ENCODE measurements around the gene FAM163A.
A peak's percentile ranks its signal among the peaks of the same experiment; 100 is the strongest.
"Not testable (repeated sequence)": the region's sequence is repeated elsewhere in the genome, so short reads cannot be mapped to it uniquely, and the experiment has no call there.

FAM163A gene

DNA sequence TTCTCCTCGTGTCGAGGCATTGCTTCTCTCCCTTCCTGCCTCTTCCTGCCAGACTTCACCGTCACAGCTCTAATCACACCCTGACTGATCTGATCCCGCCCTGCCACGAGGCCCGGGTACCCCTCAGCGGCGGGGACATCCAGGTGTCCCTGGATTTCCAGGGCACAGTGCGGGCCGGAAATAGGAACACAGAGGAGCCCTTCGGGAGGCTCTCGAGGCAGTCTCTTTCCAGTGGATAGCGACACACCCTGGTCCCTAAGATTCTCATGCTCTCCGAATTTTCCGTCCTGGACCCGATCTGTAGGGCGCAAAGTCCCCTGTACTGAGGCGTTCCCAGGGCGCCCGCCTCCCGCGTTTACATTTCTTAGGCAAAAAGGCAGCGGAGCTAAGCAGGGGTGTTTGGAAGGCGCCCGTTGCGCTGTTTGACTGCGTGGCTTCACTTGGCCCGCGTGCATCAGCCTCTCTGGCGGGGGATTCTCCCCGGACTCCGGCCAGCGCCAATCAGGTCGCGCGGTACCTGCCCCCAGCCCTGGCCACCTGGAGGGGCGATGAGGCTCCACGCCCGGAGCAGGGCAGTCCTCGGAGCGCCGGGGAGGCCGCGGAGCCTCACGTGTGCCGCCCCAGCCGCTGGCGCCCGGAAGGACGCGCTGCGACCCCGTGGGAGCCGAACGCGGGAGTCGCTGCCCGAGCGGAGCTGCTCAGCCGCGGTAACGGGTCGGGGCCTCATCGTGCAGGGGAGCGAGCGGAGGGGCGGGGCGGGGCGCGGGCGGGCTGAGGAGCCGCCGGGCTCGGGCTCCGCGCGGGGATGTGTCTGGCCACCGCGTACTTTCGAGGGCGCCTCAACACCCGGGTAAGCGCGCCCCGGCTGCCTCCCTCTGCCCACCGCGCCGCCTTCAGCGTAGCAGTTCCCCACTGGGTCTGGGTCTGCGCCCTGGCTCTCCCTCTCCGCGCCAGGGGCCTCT, at the start of gene FAM163A:
Gene FAM163A, plus strand, starts transcription at position 575 of the 962 bp plus-strand sequence. CDS start 69,807 bp downstream, outside the sequence.
- no peak for DNase-seq

DNA sequence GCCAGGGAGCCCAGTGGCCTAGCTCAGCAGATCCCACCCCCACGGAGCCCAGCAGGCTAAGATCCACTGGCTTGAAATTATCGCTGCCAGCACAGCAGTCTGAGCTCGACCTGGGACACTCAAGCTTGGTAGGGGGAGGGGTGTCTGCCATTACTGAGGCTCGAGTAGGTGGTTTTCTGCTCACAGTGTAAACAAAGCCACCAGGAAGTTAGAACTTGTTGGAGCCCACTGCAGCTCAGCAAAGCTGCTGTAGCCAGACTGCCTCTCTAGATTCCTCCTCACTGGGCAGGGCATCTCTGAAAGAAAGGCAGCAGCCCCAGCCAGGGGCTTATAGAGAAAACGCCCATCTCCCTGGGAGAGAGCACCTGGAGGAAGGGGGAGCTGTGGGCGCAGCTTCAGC, 48.6 kb upstream of the FAM163A start:
- not testable (repeated sequence) for DNase-seq

DNA sequence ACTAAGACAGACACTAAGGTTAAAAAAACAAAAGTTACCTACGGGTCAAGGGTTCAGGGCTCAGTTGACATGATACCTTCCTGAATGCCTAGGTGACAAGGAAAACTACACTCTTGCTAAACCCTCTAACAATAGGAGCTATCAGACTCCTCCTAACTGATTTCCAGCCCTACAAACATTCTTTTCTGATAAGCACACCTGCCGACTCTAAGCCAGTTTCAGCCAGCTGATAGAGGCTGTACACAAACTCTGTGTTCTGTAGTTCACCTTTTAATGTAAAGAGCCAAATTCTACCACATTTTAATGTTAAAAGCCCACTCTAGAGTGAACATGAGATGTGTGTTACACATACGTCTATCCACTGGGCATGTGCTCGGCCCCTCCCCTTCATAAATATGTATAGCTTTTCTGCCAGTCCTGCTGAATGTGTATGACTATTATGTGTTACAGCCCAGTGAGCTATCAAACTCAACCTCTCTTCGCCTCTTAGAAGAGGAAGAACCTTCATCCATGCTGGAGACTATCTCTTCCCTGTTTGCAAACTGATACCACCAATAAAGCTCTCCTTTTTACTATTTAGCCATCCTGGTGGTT, 40.0 kb upstream of the FAM163A start:
- no peak for DNase-seq

DNA sequence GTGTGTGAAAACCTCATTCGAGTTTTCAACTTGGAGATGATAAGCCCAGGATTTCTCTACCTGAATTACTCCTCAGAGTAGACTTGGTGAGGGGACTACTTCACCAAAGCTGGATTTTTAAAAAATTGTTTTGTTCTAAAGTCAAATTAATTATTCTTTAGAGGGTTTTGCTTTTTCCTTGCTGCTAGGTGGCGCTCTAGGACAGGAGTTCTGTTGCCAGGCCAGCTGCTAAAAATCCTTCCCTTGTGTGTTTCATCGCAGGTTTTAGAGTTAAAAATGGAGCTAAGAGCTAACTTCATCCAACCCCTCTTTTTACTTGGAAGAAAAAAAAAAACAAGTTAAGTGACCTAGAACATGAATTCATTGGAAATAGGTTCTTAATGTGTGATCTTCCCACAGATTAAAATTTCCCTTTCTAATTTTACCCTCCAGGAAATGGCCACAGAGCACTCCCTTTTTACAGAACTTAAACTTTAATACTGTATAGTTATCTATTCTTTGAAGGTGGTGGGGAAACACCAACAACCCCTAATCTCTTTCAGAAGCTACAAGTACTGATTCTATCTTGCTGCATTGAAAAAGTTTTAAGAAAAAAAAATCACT, 36.7 kb upstream of the FAM163A start:
- DNase-seq, result peak; percentile 62

DNA sequence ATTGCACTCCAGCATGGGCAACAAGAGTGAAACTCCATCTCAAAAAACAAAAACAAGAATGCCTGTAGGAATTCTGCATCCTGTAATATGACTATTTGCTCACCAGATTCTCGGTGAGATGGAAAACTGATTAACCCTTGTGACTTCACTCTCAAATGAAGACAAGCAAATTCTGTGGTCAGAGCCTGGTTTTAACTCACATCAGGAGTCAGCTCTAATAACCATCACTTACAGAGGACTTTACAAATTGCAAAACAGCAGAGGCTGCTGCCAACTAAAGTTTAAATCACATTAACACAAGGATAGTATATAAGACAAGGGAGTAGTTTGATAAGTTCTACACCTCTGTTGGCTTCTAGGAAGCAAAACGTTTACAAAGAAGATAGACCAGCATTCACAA, 35.7 kb upstream of the FAM163A start:
- DNase-seq, result no peak

DNA sequence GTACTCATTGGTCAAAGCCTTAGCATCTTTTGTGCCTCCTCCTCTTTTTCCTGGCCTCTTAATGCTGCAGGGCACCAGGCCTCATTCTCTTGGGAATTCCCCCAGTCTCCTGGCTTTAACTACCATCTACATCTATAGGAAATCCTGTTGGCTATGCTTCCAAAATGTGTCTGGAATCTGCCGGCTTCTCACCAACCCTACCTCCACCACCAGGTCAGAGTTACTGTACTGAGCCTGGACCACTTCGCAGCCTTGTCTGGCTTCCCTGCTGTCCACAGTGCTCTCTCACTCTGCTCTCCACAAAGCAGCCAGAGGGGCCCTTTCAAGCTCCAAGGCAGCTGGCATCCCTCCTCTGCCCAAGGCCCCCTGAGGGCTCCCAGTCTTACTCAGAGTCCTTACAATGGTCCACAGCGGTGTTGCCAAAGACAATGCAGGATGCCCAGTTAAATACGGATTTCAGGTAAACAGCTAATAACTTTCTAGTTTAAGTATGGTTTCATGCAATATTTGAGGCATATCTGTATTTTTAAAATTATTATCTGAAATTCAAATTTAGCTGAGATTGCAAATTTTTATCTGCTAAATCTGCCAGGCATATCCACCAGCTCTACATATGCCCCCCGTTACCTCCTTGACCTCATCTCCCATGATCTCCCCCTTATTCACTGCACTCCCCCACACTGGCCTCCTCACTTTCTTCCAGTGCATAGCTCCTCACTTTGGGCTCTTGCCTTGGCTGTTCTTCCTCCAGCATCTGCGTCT, 34.5 kb upstream of the FAM163A start:
- DNase-seq, result no peak

DNA sequence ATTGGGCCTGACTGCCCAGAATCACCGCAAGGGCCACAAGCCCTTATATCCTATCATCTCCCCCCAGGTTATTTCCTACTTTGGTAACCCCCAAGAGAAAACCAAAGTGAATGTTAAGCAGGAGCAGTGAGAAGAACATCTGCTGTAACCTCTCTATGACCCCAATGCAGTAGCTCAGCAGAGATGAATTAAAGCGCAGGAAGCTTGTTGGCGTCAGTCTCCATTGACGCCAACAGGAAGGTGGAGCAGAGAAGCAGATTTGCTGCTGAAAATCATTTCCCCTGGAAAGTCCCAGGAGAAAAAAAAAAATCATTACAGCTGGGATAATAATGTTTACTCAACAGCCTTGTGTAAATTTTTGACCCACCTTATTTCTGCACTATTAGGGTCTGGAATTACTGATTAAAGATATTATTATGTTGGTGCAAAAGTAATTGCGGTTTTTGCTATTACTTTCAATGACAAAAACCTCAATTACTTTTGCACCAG, 33.2 kb upstream of the FAM163A start:
- DNase-seq, result peak; percentile 11

DNA sequence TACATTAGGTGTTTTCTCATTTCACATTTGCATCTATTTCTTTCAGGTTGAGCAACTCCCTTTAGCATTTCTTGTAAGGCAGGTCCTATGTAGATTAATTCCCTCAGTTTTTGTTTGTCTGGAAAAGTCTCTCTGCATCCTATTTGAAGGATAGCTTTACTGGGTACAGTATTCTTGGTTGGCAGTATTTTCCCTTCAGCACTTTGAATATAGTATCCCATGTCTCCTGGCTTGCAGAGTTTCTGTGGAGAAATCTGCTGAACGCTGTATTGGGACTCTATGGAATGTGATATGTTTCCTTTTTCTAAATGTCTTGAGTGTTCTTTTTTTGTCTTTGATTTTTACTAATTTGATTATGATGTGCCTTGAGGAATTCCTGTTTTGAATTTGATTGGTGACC, 28.9 kb upstream of the FAM163A start:
- DNase-seq, result no peak

DNA sequence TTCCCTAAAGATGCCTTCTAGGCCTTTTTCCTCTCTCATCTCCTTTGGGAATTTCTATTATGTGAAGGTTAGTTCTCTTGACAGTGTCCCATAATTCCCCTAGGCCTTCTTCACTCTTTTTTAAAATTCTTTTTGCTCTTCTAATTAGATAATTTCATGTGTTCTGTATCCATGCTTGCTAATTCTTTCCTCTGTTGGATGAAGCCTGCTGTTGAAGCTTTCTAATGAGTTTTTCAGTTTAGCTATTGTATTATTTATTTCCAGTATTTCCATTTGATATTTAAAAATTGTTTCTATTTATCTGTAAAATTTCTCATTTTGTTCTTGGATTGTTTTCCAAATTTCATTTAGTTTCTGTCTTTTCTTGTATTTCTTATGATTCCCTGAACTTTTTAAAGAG, 28.5 kb upstream of the FAM163A start:
- no peak for DNase-seq

DNA sequence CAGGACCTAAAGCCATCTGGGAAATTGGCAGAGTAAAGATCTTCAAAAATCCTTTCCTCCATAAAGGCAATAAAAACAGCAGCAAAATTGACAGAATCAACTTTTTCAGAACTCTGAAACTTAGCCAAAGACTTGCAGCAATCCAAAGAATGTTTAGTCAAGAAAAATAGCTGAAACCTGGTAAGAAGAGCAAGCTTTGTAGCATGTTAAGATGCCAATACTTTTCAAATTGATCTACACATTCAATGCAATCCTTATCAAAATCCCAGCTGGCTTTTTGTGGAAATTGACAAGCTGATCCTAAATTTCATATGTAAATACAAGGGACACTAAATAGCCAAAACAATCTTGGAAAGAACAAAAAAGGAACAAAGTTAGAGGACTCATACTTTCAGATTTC, 23.8 kb upstream of the FAM163A start:
- no peak for DNase-seq

DNA sequence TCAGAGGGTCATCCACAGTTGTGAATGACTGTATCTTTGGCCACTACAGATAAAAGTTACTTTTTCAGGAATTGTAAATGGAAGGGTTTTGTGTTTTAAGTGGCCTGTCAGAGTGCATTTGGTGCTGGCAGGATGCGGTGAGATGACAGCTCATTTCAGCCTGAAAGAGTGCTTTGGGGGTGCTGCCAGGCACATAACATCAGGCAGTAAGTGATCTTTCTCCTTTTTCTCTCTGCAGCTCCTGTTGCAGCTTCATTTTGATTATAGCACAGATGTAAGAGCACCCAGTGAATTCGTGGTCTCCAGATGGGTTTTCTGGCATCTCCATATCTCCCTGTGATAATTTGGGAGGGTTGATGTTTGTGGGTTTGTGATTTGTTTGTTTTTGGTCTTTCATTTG, 14.8 kb upstream of the FAM163A start:
- no peak for DNase-seq

DNA sequence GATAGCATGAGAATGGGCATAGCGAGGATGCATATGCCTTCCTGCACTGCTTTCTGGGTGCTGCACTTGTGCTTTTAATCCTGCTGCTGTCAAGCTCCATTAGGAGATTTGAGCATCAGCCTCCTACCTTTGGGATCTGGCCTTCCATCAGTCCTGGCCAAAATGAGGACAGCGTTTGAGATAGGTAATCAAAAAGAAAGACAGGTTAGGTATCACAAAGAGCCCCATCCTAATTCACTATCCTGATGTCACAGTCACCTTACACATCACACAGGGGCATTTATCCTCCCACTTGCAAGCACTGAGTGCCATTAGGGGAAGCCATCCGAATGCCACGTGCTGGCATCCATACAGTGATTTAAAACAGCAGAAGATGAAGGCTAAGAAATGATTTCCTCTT, 13.2 kb upstream of the FAM163A start:
- no peak for DNase-seq

DNA sequence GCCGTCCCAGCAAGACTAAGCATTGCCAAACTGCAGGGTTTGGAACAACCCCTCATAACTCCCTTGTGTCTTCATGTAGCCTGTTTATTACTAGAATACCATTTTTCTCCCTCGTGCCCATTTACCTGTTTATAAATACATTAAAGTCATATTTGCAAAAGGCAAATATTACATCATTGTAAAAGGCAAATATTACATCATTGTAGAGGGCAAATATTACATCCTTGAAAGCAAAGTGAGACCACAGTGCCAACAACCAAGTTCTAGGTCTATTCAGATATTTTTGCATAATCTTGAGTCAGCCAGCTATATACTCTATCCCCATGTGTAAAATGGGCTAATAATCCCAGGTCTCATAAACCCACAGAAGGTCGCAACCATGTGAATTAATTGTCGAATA, 11.4 kb upstream of the FAM163A start:
- DNase-seq, result no peak

DNA sequence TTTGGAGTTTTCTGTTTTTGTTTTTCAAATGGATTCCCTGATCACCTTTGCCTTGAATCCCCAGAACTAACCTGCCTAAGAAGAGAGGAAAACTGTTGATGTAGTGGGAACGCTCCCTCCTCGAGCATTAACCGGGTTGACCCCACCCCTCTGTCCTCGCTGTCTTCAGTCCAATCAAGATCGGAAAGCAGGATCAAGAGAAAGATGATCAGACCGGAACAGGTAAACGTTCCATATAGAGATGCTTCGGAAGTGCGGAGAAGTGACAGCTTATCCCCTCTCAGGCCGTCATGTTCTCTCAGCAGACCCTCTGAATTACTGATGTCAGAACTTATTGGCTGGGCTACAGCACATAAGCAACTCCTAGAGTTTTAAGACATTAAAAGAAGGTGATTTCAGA, 800 bp upstream of the FAM163A start:
- no peak for DNase-seq

DNA sequence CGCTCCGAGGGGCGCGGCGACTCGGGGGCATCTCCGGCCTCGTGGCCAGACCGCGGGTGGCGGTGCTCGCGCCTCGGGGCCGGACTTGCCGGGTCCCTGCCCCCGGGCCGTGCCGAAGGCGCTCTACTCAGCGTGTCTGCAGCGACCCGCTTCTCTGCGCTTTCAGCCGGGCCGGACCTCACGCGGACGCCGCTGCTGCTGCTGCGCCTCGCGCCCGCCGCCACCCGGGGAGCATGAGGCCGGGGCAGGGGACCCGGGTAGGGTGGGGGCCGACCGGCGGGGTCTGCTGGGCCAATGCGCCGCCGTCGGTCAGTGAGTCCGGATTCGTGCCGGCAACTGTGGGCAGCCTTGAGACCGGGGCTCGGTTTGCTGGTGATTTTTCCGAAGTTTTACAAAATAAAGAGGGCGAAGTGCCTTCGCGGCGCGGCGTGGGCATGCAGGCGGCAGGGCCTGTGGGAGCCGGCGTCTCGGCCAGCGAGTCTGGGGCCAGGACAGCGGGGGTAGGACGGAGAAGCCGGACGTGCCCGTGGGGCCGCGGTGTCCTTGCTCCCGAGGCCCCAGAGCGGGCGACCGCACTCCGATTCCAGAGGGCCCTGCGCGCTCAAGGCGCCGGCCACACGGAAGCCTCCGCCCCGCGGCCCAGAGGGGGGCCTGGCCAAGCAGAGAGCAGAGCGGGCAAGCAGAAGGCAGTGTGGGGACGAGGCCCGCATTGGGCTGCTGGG, 749 bp downstream of the FAM163A start:
- DNase-seq, result no peak

DNA sequence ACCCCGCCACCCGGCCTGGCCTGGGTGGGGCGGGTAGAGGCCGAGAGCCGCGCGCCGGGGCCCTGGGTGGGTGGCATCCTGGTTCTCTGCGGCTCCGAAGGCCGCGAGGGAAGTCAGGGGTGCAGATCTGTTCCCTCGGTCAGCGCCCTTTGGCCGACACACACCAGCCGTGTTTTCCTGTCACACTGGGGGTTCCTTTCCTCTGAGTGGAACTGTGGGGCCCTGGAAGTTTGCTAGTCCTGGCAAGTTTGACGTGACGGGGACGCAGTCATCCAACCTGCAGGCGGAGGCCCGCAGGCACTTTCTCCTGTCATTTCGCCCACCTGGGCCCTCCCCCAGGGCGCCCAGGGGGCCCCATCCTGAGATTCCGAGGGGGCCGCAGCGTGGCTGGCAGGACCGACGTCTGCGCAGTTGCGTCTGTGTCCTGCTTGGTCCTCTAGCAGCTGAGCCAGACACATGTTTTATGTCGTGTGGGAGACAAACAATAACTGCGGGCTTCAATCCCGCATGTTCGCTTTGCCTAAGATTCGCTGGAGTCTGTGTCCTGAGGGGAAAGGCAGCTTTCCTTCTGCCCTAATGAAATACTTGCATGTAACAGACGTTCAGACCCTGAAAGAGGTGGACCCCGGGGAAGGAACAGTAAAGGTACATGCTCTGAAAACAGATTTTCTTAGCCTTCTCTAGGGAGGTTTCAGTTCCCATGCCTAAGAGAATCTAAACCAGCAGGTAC, 1.5 kb downstream of the FAM163A start:
- DNase-seq, result no peak

DNA sequence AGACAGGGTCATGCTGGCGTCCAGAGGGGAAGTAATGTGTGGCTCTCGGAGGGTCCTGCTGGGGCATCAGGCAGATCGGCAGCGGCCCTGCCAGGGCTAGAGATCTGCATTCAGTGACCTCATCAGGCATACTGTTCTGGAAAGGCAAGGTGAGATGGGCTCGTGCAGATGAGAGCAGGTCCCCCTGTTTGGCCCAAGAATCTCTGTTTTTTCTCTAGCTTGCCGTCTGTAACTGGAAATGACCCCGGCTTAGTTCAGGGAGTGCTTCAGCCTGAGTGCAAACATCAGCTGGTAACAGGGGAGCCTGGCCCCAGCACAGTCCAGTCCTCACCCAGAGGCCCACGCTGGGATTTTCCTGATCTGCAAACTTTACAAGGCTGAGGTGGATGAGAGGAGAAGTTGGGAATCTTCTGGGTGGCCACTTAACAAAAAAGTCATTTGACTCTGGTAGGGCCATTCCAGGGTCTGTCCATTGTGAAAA, 2.1 kb downstream of the FAM163A start:
- DNase-seq, result no peak

DNA sequence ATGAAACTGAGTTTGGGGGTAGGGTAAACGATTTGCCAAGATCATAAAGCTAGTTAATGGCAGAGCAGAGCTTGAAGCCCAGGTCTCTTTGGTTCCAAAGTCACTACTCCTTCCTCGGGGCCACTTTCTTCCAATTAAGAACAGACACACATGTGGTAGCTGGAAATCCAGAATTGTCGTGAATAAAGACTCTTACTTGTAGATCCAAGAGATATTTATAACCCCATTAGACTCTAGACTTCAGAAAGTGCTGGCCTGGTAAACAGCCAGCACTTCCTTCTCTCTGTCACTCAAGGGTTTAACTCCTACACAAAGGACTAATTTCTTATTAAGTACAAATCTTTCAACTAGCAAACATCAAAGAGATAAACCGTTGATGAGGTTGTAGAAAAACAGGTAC, 2.7 kb downstream of the FAM163A start:
- DNase-seq, result no peak

DNA sequence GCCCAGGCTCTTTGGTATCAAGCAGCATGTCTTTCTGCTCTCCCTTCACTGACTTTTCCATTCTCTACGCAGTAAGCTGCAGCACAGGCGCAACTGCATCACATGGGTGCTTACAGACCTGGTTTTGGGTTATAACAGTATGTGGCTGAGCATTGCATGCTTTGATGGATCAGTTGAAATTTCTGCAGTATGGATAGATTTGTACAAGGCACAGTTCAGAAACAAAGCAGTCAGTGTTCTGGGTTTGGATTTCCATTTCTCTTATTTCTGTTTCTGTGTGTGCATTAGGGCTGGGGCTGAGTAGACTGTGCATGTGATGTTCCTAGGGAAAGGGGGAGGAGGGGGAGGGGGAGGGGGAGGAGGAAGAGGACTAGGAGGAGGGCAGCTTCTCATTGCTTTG, 4.5 kb downstream of the FAM163A start:
- no peak for DNase-seq

DNA sequence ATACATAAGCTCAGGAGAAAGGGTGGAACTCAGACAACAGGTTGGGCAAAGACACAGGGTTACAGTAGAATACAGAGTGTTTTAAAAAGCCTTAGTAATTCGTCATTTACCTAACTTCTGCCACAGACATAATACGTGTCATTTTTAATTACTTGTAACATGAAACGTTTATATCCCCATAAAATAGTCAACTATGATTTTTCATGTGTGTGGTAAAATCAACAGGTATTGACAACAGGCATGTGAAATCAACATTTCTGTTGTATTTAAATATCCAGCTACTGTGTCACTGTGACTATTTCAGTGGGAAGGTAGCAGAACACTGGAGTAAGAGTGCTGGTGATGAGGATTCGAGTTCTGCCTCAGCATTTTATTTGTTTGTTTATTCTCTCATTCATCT, 5.7 kb downstream of the FAM163A start:
- no peak for DNase-seq

DNA sequence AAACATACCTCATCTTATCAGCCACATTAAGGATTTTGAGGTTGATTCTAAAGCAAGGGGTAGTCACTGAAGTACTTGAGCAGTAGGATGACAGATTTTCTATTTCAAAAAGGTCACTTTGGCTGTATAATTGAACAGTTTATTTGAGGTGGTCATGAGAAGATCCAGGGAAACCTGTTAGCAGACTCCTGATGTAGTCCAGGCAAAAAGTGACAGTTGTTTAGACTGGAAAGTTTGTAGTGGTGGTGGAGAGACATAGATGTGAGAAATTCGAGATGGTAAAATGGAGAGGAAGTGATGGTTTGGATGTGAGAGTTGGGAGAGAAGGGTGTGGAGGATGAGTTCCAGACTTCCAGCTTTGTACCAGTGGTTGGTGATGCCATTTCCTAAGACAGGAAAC, 7.5 kb downstream of the FAM163A start:
- DNase-seq, result no peak

DNA sequence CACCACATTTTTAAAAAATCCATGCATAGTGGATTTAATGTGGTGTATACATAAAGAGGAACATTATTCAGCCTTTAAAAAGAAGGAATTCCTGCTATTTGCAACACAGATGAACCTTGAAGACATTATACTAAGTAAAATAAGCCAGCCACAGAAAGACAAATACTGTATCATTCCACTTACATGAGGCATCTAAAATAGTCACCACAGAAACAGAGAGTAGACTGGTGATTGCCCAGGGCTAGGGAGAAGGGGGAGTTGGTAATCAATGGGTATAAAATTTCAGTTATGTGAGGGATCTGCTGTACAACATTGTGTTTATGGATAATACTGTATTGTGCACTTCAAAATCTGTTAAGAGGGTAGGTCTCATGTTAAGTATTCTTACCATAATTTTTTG, 10.0 kb downstream of the FAM163A start:
- peak; percentile 64 for DNase-seq
